AG09319 (cell line): Measurements from ENCODE around the gene PGK1.
"Not testable (repeated sequence)": the region's sequence is repeated elsewhere in the genome, so short reads cannot be mapped to it uniquely, and the experiment has no call there.

ENCODE experiments used
- DNase-seq: peaks from one replicate; pipeline ENCODE4 v3.0.0-alpha.2; 2010; ENCODE audit warnings: low read depth; ENCODE audit errors: extremely low read depth
- CTCF ChIP-seq: IDR thresholded peaks from 2 replicates; pipeline ENCODE4 v1.5.1; 2011; ENCODE audit warnings: low read depth, mild to moderate bottlenecking, inconsistent platforms, low read length, moderate library complexity

Gene PGK1

GRCh38 chrX:78103623-78104446 is at the start of gene PGK1:
TSS of gene PGK1 (plus strand) at chrX:78104248. CDS start at chrX:78104341, 93 bp downstream.
- no peak for TF ChIP-seq CTCF

GRCh38 chrX:78063687-78064086 is 40.4 kb upstream of the PGK1 start:
- no peak for TF ChIP-seq CTCF
- DNase-seq: no peak

More at GRCh38 chrX:78103623-78104446, at the start of gene PGK1:
- DNase-seq: peak; percentile 93

- no peak for TF ChIP-seq CTCF
- DNase-seq: no peak
These were observed 39.9 kb upstream of the PGK1 start for GRCh38 chrX:78064152-78064551.

GRCh38 chrX:78064698-78065601 is 39.1 kb upstream of the PGK1 start:
- peak; percentile 5 for DNase-seq

- no peak for TF ChIP-seq CTCF
- DNase-seq: no peak
These were observed 37.9 kb upstream of the PGK1 start for GRCh38 chrX:78066110-78066509.

- no peak for DNase-seq
- no peak for TF ChIP-seq CTCF
These were observed 32.7 kb upstream of the PGK1 start for GRCh38 chrX:78071331-78071730.

- DNase-seq: not testable (repeated sequence)
These were observed 30.6 kb upstream of the PGK1 start for GRCh38 chrX:78073147-78074077.

GRCh38 chrX:78074088-78074487 is 30.0 kb upstream of the PGK1 start:
- DNase-seq: no peak
- no peak for TF ChIP-seq CTCF
